ENCODE data around the gene WFDC10B.
"Not testable (repeated sequence)": the region's sequence is repeated elsewhere in the genome, so short reads cannot be mapped to it uniquely, and the experiment has no call there.

Gene WFDC10B

GRCh38 chr20:45646875-45647274 is 57.9 kb downstream of the WFDC10B start:
- DNase-seq, result no peak

DNA sequence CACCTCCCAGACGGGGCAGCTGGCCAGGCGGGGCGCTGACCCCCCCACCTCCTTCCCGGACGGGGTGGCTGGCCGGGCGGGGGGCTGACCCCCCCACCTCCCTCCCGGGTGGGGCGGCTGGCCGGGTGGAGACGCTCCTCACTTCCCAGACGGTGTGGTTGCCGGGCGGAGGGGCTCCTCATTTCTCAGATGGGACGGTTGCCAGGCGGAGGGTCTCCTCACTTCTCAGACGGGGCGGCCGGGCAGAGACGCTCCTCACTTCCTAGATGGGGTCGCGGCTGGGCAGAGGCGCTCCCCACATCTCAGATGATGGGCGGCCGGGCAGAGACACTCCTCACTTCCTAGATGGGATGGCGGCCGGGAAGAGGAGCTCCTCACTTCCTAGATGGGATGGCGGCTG is 59.0 kb downstream of the WFDC10B start:
- not testable (repeated sequence) for DNase-seq

DNA sequence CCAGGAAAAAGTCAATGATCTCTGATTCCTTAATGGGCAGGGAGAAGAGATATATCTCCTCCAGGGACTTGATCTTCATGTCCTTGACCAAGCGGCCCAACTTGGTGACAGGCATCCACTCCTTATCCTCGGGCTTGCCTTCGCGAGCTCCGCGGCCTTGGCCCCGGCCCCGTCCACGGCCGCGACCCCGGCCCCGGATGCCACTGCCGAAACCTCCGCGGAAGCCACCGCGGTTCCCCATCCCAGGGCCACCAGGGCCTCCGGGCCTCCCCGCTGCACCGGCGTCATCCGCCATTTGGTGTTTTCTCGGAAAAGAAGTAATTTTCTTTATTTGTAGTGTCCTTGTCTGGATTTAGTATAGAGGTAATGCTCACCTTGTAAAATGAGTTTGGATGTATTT is 63.7 kb downstream of the WFDC10B start:
- DNase-seq, result not testable (repeated sequence)

DNA sequence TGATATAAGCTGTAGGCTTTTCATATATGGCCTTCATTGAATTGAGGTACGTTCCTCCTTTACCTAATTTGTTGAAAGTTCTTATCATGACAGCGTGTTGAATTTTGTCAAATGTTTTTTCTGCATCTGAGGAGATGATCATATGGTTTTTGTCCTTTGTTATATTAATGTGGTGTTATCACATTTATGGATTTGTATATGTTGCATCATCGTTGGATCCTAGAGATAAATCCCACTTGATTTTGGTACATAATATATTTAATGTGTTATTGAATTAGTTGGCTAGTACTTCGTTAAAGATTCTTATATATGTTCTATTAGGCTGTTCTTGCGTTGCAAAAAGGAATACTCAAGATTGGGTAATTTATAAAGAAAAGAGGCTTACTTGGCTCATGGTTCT is 65.1 kb downstream of the WFDC10B start:
- DNase-seq, result no peak

GRCh38 chr20:45636513-45636912 is 68.3 kb downstream of the WFDC10B start:
- DNase-seq, result no peak

Measured in activated CD8-positive, alpha-beta memory T cell treated with anti-CD3 and anti-CD28 coated beads for 24 hours (primary cell).